Heart right ventricle (tissue), 16 donors: ENCODE data around the gene VPS35. TPM values are rescaled to one million over a fixed set of nuclear protein-coding genes. Genes with fewer than 3 reads are reported as not detected.

Source experiments
- ATAC-seq, 8 donors: fragments of 200-7000 bp; cut with Tn5 transposase; one replicate each; pipeline ENCODE4 v1.9.1; 2020; ENCODE audit warnings: mild to moderate bottlenecking in 8 of 8, moderate library complexity in 8 of 8, moderate number of reproducible peaks in 1 of 8
- DNase-seq, 2 donors: peaks; one replicate each; pipeline ENCODE4 v3.0.0-alpha.2; 2020
- H3K27ac ChIP-seq, 10 donors: fragments of 200-600 bp; sonication (generic) in 2 of 10; one replicate each; pipeline versions ENCODE4 v1.5.0 to v1.8.0; 2020 to 2022; ENCODE audit warnings: mild to moderate bottlenecking in 3 of 10
- H3K27me3 ChIP-seq, 7 donors: fragments of 200-600 bp; one replicate each; pipeline ENCODE4 v1.8.0; 2021 to 2022; ENCODE audit warnings: mild to moderate bottlenecking in 2 of 7
- H3K36me3 ChIP-seq, 9 donors: fragments of 200-600 bp; sonication (generic) in 1 of 9; one replicate each; pipeline versions ENCODE4 v1.5.0 to v1.8.0; 2020 to 2022; ENCODE audit warnings: mild to moderate bottlenecking in 2 of 9
- H3K4me1 ChIP-seq, 9 donors: fragments of 200-600 bp; sonication (generic) in 1 of 9; one replicate each; pipeline versions ENCODE4 v1.5.0 to v1.8.0; 2020 to 2022; ENCODE audit warnings: mild to moderate bottlenecking in 4 of 9
- H3K4me3 ChIP-seq, 10 donors: fragments of 200-600 bp; sonication (generic) in 2 of 10; one replicate each; pipeline versions ENCODE4 v1.5.0 to v1.8.0; 2020 to 2022; ENCODE audit warnings: mild to moderate bottlenecking in 7 of 10, moderate library complexity in 2 of 10
- H3K9me3 ChIP-seq, 11 donors: fragments of 200-600 bp in 10 of 11; sonication (generic) in 2 of 11; one replicate each; pipeline versions ENCODE4 v1.5.0 to v1.8.0; 2013 to 2022; ENCODE audit warnings: mild to moderate bottlenecking in 2 of 11, control low read depth in 1 of 11, moderate library complexity in 1 of 11
- CTCF ChIP-seq, 9 donors: fragments of 200-600 bp; sonication (generic) in 2 of 9; IDR thresholded peaks; one replicate each; pipeline versions ENCODE4 v1.5.0 to v1.8.0; 2021 to 2022; ENCODE audit warnings: antibody characterized with exemption in 9 of 9, mild to moderate bottlenecking in 5 of 9, moderate library complexity in 1 of 9
- WGBS, 2 donors: extraction: QIAGEN DNeasy Blood & Tissue Kit; methylation state at CpG; one replicate each; pipeline ENCODE4 v1.1.7; 2013; ENCODE audit warnings: inconsistent platforms in 1 of 2; 5-methylcytosine and 5-hydroxymethylcytosine counted together
- intact Hi-C, 10 donors: fragments of 100-400 bp; cut with DNase I; formaldehyde crosslinking; loops; one replicate each; pipeline versions ENCODE4 v1.11.1 to v1.14.2; 2022
- polyA plus RNA-seq, 2 donors: library from polyadenylated mRNA; stranded (reverse); fragments of 200-250 nt; gene quantifications; one replicate each; pipeline ENCODE4 v1.2.3, GENCODE V29; 2013
- total RNA-seq, 10 donors: library from RNA; stranded (reverse); fragmentation: NEBNext Ultra II Directional in 3 of 10; extraction: Animal tissue kit (Norgen Biotek cat#: 25700) in 3 of 10; gene quantifications; one replicate each; pipeline versions ENCODE4 v1.2.1 to v1.2.4, GENCODE V29; 2021 to 2023
- donor health status: Arrhythmogenic right ventricular cardiomyopathy.
- donor health status: ischemic (EF 13 %, LVEDD 7.1; RV severe dilation, severe dysfunction).
- donor health status: healthy with polysubstance abuse.
- donor health status: DM: no; HTN: yes; CAD: no.
- donor health status: DM: no; HTN: no; CAD: no.
- donor health status: ischemic (EF 25% LVEDD 6.9; RV normal size, moderate dysfunction).
- donor health status: ischemic (EF 25% LVEDD 5.7; RV mildly dilated, moderate dysfunction).
- donor health status: healthy.
- donor health status: DM: yes; HTN: yes; CAD: no.
- donor health status: Ischemic cardiomyopathy.
- donor health status: ischemic (EF 35%, LVEDD 5.7; RV mildly dilated, moderate dysfunction).
- donor health status: nonischemic (EF 11% LVEDD 7.7; RV severe dilation, severe dysfunction).
- donor health status: DM: yes; HTN: yes; CAD: no.
- donor health status: PGD.
- donor health status: ischemic (EF 29% LVEDD 5.4; RV normal size, mild dysfunction).
- donor health status: nonischemic (EF 23%, LVEDD 6.1; RV moderate dilation, normal function).

Gene VPS35
- total and polyA plus RNA-seq, 12 donors, result 12.7 to 106 (median 89.6) TPM

- no peak overlapping the region for H3K4me3 ChIP-seq
- ATAC-seq (peak in 1 of 8 donors; percentile 6), DNase-seq (no peak)
- peak overlapping the region in 7 of 10 donors; percentile 40 to 80 (median 69) for H3K27ac ChIP-seq
- no peak for TF ChIP-seq CTCF (IDR thresholded peaks at IDR 0.05)
- H3K9me3 ChIP-seq, result peaks cover 0 to 4% (median 0%) of the 10 kb centered on the region in 11 donors
- WGBS, 2 donors, result 81 to 83% methylated on average over 8 of the region's 8 CpGs
- intact Hi-C loops, result no loop called here
- H3K4me1 ChIP-seq, result peaks cover 0 to 51% (median 26%) of the 10 kb centered on the region in 9 donors
- peaks cover 0 to 44% (median 0%) of the 10 kb centered on the region in 9 donors for H3K36me3 ChIP-seq
- H3K27me3 ChIP-seq, result no peaks in the 10 kb centered on the region
Measured at GRCh38 chr16:46730126-46730525, 41.1 kb upstream of the VPS35 start.

GRCh38 chr16:46729326-46729995, 40.5 kb upstream of the VPS35 start:
- H3K4me1 ChIP-seq, result peaks cover 0 to 51% (median 24%) of the 10 kb centered on the region in 9 donors
- H3K9me3 ChIP-seq, result peaks cover 0 to 4% (median 0%) of the 10 kb centered on the region in 11 donors
- H3K27me3 ChIP-seq, result no peaks in the 10 kb centered on the region
- intact Hi-C loops, result no loop called here
- peak overlapping the region in 7 of 10 donors; percentile 31 to 73 (median 59) for H3K27ac ChIP-seq
- TF ChIP-seq CTCF (IDR thresholded peaks at IDR 0.05), result no peak
- 74 to 76% methylated on average over 7 of the region's 7 CpGs for WGBS, 2 donors
- peaks cover 0 to 46% (median 0%) of the 10 kb centered on the region in 9 donors for H3K36me3 ChIP-seq
- H3K4me3 ChIP-seq, result no peak overlapping the region
- DNase-seq (no peak), ATAC-seq (no peak)

- 63 to 68% methylated on average over 14 of the region's 14 CpGs for WGBS, 2 donors
- H3K9me3 ChIP-seq, result peaks cover 0 to 4% (median 0%) of the 10 kb centered on the region in 11 donors
- H3K4me1 ChIP-seq, result peaks cover 0 to 47% (median 21%) of the 10 kb centered on the region in 9 donors
- ATAC-seq, result peak in 1 of 8 donors; percentile 31
- no peak for TF ChIP-seq CTCF (IDR thresholded peaks at IDR 0.05)
- peak overlapping the region in 7 of 10 donors; percentile 31 to 73 (median 59) for H3K27ac ChIP-seq
- DNase-seq, result no peak
- no peak overlapping the region for H3K4me3 ChIP-seq
- H3K36me3 ChIP-seq, result peaks cover 0 to 46% (median 0%) of the 10 kb centered on the region in 9 donors
- H3K27me3 ChIP-seq, result no peaks in the 10 kb centered on the region
- intact Hi-C loops, result no loop called here
Measured at GRCh38 chr16:46728806-46729205, 39.8 kb upstream of the VPS35 start.

- Histone ChIP-seq H3K9me3 (peaks cover 0 to 4% (median 0%) of the 10 kb centered on the region in 11 donors), H3K36me3 (peaks cover 0 to 55% (median 0%) of the 10 kb centered on the region in 9 donors), H3K4me3 (no peak overlapping the region), H3K4me1 (peaks cover 0 to 37% (median 17%) of the 10 kb centered on the region in 9 donors), H3K27ac (peak overlapping the region in 2 of 10 donors; percentile 7 to 73), H3K27me3 (no peaks in the 10 kb centered on the region)
- DNase-seq (no peak), ATAC-seq (no peak)
- TF ChIP-seq CTCF (IDR thresholded peaks at IDR 0.05), result no peak
- intact Hi-C loops, result no loop called here
- 88 to 90% methylated on average over 9 of the region's 9 CpGs for WGBS, 2 donors
Measured at GRCh38 chr16:46727630-46728029, 38.7 kb upstream of the VPS35 start.
